ENCODE measurements around the gene PCBP4.

Gene PCBP4

DNA sequence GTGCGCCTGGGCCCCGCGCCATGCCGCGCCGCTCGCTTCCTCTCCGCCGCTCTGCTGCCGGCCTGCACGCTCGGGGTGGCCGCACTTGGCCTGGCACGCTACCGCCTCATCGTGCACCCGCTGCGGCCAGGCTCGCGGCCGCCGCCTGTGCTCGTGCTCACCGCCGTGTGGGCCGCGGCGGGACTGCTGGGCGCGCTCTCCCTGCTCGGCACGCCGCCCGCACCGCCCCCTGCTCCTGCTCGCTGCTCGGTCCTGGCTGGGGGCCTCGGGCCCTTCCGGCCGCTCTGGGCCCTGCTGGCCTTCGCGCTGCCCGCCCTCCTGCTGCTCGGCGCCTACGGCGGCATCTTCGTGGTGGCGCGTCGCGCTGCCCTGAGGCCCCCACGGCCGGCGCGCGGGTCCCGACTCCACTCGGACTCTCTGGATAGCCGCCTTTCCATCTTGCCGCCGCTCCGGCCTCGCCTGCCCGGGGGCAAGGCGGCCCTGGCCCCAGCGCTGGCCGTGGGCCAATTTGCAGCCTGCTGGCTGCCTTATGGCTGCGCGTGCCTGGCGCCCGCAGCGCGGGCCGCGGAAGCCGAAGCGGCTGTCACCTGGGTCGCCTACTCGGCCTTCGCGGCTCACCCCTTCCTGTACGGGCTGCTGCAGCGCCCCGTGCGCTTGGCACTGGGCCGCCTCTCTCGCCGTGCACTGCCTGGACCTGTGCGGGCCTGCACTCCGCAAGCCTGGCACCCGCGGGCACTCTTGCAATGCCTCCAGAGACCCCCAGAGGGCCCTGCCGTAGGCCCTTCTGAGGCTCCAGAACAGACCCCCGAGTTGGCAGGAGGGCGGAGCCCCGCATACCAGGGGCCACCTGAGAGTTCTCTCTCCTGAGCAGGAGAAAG lies 11.1 kb downstream of the PCBP4 start:
- peak; percentile 95 for DNase-seq

DNA sequence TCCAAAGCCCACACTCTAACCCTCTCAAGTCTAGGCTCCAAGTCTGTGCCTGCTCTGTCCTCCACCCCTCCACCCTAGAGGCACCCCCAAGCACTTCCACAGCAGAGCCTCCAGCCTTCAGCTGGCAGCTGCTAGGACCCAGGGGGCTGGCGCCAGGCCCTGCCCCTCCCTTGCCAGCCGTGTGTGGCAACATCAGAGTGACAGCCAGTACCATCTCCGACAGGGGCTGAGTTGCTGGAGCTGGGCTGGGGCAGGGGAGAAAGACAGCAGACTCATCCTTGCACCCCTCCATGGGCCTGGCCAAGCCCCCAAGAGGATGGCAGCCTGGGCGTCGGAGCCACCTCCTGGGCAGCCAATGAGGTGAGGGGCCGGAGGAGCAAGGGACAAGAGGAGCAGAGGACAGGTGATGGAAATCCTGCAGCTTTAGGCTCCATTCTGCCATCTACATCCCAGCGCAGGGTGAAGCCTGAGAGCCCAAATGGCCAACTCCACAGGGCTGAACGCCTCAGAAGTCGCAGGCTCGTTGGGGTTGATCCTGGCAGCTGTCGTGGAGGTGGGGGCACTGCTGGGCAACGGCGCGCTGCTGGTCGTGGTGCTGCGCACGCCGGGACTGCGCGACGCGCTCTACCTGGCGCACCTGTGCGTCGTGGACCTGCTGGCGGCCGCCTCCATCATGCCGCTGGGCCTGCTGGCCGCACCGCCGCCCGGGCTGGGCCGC lies 11.9 kb downstream of the PCBP4 start, which contains the start of gene GPR62:
TSS of gene GPR62 (plus strand) at position 207 of the 718 bp plus-strand sequence. CDS start at position 479, 272 bp downstream.
- peak; percentile 43 for DNase-seq

DNA sequence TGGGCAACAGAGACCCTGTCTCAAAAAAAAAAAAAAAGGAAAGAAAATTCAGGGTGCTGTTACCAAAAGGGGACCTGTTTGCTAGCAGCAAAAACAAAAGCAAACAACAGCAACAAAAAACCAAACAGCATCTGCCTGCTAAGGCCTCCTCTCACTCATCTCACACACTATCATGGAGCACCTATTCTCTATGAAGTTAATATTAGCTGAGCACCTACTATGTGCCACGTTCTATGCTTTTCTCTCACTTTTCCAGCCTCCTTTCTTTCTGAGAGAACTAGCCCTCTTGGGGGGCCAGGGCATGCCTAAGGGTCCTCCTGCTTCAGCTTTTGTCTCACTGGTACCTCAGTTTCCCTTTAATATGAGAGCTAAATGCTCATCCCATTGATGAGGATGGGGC lies 12.5 kb downstream of the PCBP4 start:
- no peak for DNase-seq

DNA sequence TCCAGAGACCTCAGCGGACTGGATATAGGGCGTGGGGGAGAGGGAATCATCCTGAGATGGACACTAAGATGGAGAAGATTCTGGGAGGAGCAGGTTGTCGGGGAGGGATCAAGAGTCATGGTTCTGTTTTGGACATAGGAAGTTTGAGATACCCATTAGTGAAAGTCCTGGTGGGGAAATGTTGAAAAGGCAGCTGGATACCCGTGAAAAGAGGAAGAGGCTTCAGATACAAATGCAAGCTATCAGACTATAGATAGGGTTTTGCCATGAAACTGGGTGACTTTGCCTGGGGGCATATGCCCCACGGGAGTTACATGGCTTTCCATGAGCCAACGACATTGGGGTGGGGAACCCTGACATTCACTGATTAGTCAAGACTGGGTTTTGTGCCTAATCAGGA lies 13.1 kb downstream of the PCBP4 start:
- DNase-seq: no peak

DNA sequence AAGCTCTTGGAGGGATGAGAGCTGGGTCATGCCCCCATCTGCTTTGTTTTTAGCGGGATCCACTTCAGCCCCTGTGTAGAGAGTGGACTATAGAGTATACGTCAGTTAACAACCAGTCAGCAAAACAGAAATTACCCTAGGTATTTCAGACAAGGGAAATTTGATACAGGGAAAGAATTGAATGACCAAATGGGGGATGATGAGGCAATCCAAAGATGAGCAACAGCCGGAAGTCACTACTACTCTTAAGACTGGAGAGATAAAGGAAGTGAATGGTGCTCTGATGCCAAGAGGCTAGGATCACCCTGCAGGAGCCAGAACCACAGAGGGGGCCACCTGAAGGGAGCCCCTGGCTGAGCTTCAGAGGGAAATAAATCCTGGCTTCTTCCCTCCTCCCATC lies 13.8 kb downstream of the PCBP4 start:
- no peak for DNase-seq

DNA sequence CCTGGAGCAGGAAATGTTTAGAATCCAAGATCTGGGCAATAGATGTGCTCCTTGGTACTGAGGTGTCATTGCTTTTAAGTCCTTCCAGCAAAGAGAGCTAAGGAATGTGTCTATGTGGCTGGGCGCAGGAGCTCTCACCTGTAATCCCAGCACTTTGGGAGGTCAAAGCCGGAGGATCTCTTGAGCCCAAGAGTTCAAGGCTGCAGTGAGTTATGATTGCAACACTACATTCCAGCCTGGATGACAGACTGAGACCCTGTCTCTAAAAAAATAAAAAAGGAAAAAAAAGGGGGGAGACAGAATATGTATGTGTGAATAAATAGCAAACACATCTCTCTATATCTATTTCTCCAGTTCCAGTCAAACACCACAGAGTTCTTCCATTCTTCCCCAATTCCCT lies 16.4 kb downstream of the PCBP4 start:
- DNase-seq: no peak

DNA sequence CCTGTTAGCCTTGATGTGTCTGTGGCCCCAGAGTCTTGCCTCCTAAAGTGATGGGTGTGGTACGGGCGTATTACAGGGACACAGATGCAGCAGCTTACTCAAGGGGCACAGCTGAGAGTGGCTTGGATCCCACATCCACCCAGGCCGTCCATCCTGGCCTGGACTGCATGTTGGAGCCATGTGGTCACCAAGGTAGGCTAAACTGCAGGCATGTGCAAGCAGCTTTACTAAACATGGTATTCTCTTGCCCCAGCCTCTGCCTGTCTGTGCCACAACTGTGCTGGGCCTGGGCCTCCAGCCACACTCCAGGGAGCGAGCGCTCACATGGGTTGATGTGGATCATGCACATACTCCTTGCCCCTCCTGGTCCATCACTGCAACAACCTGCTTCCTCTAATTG lies 18.1 kb downstream of the PCBP4 start:
- DNase-seq: no peak

DNA sequence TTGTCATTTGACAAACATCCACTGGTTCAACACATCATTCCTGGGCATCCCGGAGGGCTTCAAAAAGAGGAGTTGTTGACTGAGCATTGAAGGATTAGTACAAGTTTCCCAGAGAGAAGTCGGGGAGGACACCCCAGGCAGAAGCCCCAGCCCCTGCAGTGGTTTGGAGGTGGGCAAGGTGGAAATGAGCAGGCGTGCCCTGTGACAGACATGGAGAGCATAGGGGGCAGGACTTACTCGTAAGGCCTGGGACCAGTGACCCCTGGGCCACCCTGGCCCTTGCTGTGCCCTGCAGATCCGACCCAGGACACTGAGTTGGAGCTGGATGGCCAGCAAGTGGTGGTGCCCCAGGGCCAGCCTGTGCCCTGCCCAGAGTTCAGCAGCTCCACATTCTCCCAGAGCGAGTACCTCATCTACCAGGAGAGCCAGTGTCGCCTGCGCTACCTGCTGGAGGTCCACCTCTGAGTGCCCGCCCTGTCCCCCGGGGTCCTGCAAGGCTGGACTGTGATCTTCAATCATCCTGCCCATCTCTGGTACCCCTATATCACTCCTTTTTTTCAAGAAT lies 19.2 kb downstream of the PCBP4 start:
- no peak for DNase-seq

DNA sequence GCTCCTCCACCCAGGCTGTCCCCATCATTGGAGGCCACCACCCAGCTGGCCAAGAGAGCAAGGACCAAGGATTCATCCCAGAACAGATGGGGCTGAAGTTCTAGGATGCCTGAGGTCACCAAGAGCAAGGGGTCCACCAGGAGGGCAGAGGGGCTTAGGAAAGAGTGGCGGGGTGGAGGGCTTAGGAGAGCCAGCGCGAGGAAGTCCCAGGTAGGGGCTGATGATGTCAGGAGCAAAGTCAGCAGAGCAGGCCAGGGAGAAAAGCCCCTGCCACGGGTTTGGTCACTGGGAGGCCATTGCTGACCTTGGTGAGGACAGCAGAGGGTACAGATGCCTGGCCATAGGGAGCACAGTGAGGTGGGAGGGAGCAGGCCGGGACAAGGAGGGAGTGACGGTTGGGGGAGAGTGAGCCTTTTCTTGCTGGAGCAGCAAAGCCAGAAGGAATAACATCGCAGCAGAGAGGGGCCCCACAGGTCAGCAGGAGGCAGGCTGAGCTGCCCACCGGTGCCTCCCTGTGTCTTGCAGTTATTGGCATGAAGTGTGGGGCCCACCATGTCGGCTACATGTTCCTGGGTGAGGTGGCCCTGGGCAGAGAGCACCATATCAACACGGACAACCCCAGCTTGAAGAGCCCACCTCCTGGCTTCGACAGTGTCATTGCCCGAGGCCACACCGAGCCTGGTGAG lies 19.9 kb downstream of the PCBP4 start:
- DNase-seq: no peak

DNA sequence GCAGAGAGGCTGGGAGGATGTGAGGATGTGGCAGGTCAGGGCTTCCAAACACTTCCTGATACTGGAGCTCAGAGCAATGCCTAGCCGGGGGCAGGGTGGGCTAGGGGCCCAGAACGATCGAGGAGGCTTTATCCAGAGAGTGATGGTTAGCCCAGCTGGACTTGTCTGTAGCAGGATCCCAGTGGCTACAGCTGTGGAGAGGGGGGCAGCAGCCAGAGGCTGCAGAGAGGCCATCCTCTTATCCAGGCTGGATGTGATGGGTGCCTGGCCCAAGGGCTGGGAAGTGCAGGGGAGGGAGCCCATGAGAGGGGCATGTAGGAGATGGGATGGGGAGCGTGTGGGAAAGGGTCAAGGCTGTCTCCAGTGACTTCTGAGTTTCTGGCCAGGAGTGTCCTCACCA lies 20.5 kb downstream of the PCBP4 start:
- DNase-seq: no peak

DNA sequence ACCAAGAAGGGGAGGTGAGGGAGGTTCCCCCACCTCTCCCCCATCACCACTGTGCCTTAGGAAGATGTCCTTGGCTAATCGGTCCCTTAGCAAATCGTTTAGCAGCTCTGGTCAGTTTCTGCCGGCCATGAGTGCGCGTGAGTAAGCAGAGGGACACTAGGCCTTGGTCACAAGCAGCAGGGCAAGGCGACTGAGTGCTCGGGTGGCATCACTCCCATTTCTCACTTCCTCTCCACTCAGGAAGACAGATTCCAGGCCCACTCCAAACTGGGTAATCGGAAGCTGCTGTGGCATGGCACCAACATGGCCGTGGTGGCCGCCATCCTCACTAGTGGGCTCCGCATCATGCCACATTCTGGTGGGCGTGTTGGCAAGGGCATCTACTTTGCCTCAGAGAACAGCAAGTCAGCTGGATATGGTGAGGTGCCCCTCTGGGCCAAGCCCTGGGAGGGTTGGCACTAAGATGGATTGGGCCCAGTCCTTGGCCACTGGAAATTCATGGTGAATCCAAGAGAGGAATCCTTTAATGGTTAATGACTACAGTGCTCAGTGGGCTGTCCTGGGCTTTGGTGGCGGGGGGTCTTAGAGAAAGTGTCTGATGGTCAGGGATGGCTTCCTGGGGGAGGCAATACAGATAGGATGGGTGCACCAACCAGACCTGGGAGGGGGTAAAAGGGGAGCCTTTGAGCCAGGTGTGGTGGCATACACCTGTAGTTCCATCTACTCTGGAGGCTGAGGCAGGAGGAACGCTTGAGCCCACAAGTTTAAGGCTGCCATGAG lies 21.1 kb downstream of the PCBP4 start:
- no peak for DNase-seq

DNA sequence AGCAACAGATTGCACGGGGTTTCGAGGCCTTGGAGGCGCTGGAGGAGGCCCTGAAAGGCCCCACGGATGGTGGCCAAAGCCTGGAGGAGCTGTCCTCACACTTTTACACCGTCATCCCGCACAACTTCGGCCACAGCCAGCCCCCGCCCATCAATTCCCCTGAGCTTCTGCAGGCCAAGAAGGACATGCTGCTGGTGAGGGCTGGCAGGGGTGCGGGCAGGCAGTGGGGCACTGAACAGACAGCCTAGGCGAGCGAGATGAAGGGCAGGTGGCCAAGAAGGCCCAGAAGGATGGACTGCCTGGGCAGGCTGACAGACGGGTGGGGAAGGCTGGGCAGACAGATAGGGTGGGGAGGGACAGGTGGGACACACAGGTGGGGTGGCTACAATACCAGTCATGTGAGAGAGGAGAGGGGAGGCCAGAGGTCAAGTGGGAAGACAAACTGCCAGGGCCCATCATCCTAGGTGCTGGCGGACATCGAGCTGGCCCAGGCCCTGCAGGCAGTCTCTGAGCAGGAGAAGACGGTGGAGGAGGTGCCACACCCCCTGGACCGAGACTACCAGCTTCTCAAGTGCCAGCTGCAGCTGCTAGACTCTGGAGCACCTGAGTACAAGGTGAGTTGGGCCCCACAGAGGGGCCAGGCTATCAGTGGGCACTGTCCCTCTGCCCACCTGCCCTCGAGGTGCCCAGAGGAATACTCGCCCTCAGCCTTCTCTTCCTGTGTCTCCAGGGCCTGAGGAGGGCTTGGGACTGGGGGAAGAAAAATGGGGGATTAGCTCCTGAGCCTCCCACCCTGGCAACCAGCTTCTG lies 22.0 kb downstream of the PCBP4 start:
- no peak for DNase-seq

DNA sequence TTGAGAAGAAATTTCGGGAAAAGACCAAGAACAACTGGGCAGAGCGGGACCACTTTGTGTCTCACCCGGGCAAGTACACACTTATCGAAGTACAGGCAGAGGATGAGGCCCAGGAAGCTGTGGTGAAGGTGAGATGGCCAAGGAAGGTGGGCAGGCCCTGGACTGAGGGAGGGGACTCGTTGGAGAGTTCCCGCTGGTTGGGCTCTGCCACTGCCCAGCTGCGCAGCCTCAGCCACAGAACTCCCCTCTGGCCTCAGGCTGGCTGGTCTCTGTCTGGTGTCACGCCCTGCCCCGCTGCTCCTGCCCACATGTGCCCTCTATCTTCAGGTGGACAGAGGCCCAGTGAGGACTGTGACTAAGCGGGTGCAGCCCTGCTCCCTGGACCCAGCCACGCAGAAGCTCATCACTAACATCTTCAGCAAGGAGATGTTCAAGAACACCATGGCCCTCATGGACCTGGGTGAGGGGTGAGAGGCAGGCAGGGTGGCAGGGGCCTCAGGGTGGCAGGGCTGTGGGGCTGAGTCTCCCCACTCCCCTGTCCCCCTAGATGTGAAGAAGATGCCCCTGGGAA lies 22.7 kb downstream of the PCBP4 start:
- DNase-seq: no peak

DNA sequence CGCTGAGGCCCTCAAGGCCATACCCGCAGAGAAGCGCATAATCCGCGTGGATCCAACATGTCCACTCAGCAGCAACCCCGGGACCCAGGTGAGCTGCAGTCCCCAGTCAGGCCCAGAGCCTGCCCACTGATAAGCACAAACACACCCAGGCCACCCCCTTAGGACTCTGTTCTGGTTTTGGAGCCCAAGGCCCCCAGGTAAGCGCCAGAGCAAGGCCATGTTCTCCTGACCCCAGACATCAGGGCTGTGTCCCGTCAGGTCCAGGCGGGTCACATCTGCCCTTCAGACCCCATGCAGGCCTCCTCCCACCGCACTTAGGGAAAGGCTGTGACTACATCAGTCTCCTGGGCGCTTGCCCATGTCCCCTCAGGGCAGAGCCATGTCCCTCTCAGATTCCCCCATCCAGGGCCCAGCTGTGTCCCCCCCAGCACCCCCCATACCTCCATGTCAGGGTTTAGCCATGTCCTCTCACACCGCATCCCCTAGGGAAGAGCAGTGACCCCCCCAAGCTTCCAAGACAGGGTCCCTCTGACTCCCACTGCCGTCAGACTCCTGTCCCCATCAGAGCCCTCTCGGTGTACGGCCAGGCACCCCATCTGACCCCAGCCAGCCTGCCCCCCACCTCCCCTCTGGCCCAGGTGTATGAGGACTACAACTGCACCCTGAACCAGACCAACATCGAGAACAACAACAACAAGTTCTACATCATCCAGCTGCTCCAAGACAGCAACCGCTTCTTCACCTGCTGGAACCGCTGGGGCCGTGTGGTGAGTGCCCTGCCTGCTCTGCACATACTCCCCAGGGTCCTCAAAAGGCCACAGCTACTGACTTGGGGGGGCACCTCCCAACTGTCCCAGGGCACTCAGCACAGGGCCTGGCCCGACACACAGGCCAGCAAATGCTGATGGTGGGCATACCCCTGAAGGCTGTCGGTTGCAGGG lies 23.5 kb downstream of the PCBP4 start:
- no peak for DNase-seq

DNA sequence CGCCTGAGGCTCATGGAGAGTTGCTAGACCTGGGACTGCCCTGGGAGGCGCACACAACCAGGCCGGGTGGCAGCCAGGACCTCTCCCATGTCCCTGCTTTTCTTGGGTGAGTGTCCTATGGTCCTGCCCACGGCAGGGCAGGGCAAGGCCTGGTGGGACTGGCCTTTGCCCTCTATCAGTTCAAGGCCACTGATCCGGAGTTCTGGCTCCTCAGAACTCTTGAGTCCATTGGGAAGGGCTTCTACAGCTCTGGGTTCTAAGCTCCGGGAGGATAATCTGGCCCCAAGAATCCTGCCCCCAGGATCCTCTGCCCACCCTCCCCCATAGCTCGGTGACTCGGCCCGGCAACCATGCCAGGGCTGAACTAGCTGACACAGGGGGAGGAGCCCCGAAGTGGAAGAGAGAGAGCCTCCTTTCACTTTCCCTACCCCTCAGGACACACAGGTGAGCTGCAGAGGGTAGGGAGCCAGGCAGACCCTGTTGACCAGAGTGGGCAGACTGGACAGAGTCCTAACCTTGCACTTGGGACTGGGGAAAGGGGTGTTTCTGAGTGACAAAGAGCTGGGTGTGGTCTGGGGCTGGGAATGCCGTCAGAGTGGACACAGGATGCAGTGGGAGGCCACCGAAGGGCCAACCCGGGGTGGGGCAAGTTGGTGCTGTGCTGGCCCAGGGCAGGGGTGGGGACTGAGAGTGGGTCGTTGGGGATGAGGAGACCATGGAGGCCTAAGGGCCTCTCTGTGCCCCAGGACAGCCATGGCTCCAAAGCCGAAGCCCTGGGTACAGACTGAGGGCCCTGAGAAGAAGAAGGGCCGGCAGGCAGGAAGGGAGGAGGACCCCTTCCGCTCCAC lies 24.4 kb downstream of the PCBP4 start:
- DNase-seq: no peak

DNA sequence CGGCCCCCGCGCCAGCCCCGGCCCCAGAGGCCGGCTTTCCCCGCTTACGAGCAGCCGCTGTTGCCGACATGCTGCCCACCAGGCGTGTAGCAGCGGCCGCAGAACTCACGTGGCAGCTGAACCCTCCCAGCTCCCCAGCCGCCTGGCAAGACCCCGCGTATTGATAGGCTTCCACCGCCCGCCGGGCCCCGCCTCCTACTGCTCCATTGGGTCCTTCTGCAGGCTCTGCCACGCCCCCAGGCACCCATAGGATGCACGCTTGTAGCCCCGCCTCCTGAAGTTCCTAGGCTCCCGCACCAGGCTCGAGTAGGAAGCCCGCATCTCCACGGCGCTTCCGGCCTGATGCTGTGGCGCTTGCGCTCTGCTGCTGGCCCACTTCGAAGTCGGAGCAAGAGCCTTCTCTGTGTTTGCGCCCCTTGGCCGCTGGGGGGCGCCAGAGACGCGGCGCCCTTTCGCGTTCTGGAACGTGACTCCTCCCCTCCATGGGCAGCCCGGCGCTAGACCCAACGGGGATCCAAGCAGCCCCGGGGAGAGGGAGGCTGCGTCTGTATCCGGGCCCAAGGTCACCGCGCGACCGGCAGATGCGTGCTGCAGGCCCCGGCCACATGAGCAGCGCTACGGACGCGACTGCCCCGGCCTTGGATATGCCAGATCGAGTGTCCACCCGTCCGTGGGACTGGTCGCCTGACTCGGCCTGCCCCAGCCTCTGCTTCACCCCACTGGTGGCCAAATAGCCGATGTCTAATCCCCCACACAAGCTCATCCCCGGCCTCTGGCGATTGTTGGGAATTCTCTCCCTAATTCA lies 25.3 kb downstream of the PCBP4 start, which contains the start of the genes PARP3 and RRP9:
TSS of gene PARP3 (plus strand) at position 566 of the 805 bp plus-strand sequence. CDS start 993 bp downstream, outside the sequence.
TSS of gene RRP9 (minus strand) at position 107 of the 805 bp plus-strand sequence. CDS start at position 70, 37 bp downstream.
- peak; percentile 95 for DNase-seq

DNA sequence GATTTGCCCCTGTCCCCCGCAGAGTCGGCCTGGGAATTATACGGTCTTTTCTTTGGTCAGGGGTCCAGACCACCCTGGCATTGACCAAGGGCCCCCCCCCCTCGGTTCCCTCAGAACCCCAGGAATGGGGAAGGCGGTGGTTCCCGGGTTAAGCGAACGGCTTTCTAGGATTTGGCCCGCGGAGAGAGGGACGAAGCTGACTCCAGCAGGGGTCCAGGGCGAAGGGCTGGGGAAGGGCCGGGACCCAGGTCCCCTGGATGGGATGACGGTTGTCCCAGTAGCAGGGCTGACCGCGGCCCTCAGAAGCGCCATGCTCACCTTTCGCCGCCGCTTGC lies 25.8 kb downstream of the PCBP4 start:
- no peak for DNase-seq
